COLO668 (cell line): ENCODE measurements around the gene SLC16A3.
"Not testable (repeated sequence)": the region's sequence is repeated elsewhere in the genome, so short reads cannot be mapped to it uniquely, and the experiment has no call there.

Experiments
- DNase-seq: peaks from one replicate; lab custom pipeline; 2025; ENCODE audit not compliant: unreplicated experiment; lab: John Stamatoyannopoulos, UW

The SLC16A3 gene

GRCh38 chr17:82203920-82204319 is 24.9 kb upstream of the SLC16A3 start:
- DNase-seq, result no peak

GRCh38 chr17:82204831-82205719 is 23.8 kb upstream of the SLC16A3 start:
- DNase-seq, result peak; percentile 78

GRCh38 chr17:82205720-82206508 is 22.9 kb upstream of the SLC16A3 start:
- peak; percentile 81 for DNase-seq

GRCh38 chr17:82210655-82211054 is 18.2 kb upstream of the SLC16A3 start:
- DNase-seq, result not testable (repeated sequence)

GRCh38 chr17:82212331-82213250 is 16.3 kb upstream of the SLC16A3 start, which contains the start of gene CCDC57:
CCDC57 (minus strand) TSS chr17:82212842; CDS start chr17:82201944, 10,898 bp downstream.
- DNase-seq, result peak; percentile 85

- peak; percentile 26 for DNase-seq
Observed at GRCh38 chr17:82213251-82214011, 15.4 kb upstream of the SLC16A3 start.

GRCh38 chr17:82214012-82214628 is 14.7 kb upstream of the SLC16A3 start:
- DNase-seq, result no peak

- no peak for DNase-seq
Observed at GRCh38 chr17:82215095-82215971, 13.5 kb upstream of the SLC16A3 start.

- DNase-seq, result no peak
Observed at GRCh38 chr17:82215972-82216300, 12.9 kb upstream of the SLC16A3 start.

- DNase-seq, result no peak
Observed at GRCh38 chr17:82216301-82217119, 12.3 kb upstream of the SLC16A3 start.

- DNase-seq, result no peak
Observed at GRCh38 chr17:82217120-82217529, 11.7 kb upstream of the SLC16A3 start.

GRCh38 chr17:82217530-82218204 is 11.2 kb upstream of the SLC16A3 start:
- DNase-seq, result no peak

GRCh38 chr17:82218349-82219075 is 10.3 kb upstream of the SLC16A3 start:
- no peak for DNase-seq

- DNase-seq, result no peak
Observed at GRCh38 chr17:82219083-82219482, 9.8 kb upstream of the SLC16A3 start.

GRCh38 chr17:82219753-82220709 is 8.8 kb upstream of the SLC16A3 start:
- no peak for DNase-seq
